HK-2 (cell line): ENCODE measurements around the gene HEBP1.

Experiments used
- DNase-seq: peaks from one replicate; pipeline ENCODE4 v3.0.0-alpha.2; 2018; ENCODE audit not compliant: unreplicated experiment

Gene HEBP1

DNA sequence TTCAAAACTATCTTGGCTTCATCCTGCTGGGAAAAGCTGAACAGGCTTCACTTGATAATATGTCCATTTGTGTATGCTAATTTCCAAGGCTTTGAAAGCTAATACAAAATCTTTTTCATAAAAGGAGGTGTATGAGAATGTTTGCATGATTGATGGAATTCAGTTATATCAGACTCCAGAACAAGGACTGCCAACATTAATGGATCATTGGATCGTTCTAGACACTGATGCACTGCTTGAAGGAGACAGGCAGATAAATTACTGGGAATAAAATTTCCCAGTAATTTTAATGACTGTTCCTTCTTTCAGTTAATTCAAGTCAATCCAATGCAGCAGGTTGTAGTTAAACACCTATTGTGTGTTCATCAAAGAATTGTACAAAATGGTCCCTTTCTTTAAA is 48.6 kb downstream of the HEBP1 start:
- no peak for DNase-seq

DNA sequence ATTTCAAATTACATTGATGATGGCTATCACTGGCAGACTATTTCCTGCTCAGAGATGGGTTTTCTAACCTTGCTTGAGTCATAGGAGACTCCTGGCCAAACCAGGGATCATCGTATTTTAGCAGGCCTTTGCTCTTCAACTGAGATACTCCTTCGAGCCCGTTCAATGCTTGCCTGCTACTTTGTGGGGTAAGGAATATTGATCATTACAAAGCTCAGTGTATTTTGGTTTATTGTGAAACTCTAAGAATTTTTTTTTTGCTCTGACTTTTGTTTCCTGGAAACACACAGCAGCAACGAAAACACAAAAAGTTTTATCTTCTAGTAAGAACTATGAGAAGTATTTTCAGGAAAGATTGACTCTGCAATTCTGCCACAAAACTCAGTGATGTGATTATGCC is 52.2 kb downstream of the HEBP1 start:
- no peak for DNase-seq

DNA sequence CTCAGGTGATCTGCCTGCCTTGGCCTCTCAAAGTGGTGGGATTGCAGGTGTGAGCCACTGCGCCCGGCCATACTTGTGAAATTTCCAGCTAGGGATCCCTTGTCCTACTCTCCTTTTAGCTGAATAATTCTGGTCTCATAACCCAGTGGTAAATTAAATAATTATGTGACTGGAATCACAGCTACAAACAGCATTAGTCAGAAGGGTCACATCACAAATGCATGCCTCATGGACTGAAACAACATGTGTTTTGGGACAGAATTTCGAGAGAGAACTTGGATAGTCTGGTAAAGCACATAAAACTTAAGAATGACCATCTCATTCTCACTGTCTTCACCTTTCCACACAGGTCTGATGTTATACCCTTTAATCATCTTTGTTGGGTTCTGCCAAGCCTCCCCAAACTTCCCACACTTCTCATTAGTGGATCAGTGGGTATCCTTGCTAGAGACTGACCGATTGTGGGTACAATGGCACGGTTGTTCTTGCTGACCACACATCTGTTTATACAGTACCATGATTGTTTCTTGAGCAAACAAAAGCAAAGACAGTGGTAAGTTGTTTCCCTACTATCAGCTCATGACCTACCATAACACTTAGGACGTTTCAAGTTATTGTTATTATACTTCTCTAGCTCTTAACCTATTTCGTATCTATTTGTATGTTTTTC is 53.2 kb downstream of the HEBP1 start:
- DNase-seq = no peak

DNA sequence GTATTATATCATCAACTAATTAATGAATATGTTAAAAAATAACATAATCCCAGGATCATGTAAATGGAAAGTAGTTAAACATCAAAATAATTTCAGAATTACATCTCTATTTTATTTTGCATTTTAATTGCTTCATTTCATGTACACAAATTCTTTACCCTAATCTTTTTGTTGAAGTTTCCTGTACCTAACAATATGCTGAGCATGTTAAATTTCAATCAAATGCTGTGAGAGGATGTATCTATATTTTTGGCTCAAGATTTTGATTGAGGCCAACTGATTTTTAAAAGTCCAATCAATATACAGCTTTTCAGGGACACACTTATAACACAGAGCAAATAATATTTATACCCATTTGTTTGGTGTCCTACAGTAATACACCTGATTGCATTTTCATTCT is 54.5 kb downstream of the HEBP1 start:
- DNase-seq = no peak

DNA sequence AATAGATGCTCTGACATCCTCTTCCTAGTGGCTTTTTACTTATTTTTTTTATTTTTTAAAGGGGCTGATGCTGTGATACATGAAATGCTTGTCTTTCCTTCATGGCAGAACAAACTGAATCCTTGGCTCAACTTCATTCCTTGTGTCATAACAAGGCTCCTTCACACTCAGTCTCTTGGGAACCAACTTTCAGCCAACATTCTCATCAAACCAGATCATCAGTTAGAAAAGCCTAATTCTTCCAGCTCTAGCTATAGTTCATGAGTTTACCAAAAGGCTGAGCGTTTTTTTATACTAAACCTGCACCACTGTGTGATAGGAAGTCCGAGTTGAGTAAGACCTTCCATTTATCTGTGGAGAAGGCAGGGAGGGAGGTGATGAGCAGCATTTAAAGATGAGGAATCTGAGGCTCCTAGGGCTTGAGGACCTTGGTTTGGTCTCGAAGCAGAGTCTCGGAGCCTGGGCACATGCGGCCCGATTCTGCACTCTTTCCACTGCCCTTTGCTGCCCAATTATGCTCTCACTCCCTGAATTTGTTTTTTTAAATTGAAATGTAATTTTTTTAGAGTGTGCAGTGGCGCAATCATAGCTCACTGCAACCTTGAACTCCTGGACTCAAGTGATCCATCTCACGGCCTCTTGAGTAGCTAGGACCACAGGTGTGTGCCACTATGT is 56.3 kb downstream of the HEBP1 start:
- no peak for DNase-seq

DNA sequence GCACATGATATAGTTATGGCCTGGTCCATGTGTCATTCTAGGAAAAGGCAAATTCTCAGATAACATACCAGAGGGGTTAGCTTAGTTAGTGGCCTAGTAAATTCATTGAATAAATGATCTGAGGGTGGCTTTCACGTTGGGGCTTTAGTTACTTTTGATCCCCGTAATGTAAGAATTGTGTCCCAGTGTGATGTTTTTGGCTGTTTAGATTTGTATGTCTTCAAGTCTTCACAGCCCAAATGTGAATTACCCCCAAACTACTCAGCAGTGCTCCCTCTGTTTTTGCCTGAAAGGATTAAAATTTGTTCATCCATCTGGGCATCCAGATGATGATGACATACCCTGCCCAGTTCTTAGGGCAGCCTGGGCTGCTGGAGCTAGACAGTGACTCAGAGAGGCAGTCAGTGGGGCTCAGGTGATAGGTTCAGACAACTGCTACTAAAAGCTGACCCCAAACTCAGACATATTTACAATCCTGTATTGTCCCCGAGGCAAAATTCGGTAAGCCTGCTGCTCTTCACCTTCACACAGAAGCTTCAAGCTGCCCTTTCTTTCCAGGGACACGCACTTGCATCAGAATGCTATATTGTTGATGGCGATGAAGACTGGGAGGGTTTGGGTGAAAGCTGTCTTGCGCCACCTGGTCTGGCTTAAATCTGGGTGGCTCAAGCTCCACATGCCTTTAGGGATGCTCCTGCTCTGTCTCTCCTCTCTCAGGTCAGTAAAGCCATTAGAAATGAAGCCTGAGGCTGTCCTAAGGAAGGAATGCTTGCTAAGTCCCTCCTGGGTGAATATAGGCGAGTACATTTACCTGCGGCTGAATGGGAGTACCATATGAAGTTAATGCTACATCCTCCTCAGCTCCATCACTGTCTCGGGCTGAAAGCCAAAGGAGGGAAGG is 58.4 kb downstream of the HEBP1 start:
- no peak for DNase-seq

DNA sequence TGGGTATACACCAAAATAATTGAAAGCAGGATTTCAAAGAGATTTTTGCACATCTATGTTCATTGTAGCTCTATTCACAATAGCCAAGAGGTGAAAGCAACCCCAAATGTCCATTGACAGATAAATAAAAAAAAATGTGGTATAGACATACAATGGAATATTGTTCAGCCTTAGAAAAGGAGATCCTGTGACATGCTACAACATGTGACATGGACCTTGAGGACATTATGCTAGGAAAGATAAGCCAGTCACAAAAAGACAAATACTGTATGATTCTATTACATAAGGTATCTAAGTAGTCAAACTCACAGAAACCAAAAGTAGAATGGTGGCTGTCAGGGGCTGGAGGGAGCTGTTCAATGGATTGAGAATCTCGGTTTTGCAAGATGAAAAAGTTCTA is 60.2 kb downstream of the HEBP1 start:
- DNase-seq = no peak

DNA sequence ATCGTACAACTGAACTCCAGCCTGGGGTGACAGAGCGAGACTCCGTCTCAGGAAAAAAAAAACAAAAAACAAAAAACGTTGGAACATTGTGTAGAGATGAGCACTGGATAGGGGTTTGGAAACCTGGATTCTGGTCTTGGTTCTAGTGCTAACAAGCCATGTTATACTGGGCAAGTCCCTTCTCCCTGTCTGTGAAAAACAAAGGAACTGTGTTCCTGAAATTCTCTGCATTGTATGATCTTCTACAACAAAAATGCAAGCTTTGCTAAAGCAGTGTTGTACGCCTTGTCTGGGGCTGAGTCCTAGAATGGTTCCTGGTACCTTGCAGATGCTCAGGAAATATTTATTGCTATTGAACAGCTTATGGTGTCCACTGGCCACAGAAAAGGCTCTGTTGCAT is 61.5 kb downstream of the HEBP1 start:
- DNase-seq = no peak

DNA sequence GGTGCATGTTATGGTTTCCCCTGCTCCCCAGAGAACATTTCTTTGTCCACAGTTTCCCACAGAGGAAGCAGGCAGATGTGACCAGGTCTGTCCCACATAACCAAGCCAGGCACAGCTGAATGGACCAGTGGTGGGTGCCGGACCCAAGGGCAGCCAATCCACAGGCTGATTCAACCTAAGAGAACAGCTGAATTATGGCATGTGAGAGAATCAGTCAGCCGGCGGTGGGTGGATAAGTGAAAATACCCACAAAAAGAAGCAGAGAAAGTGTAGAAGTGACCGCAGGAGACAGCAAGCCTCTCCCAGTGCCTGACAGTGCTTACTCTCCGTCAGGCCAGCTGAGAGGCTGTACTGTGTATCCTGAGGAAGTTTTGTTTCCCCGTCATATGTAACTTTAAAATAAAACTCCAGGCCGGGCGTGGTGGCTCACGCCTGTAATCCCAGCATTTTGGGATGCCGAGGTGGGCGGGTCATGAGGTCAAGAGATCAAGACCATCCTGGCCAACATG is 63.0 kb downstream of the HEBP1 start:
- DNase-seq = no peak

DNA sequence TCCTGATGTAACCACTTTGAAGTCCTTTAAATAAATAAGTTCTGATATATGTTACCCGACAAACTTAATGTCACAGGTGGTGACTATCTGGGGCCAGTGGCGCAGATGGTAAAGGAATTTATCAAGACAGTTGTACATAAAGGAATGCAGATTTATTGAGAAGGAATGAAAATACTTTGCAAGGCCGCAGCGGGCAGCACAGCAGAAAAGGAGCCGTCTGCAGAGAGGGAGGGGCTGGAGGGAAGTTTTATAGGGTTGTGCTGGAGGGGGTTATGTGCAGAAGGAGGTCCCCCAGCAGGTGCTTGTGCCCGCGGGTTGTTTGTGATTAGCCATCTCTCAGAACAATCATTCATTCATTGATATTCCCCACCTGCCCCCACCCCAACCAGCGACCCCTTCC is 65.5 kb downstream of the HEBP1 start:
- DNase-seq = no peak

DNA sequence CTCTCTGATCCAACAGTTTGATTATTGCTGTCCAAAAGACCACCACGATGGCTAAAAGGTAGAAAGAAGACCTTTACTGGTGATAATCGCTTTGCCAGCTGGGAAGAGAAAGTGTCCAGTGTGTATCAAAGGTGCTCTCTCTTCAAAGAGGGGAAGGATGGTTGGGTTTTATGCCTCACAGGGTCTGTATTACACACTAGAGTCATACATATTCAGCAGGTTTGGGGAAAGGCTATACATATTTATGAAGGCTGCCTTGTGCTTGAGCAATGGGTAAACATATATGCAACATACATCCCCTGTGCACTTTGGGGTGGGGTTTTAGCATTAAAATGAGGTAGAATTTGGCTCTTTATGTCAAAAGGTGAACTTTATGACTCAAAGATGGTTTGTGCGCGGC is 66.3 kb downstream of the HEBP1 start:
- no peak for DNase-seq

DNA sequence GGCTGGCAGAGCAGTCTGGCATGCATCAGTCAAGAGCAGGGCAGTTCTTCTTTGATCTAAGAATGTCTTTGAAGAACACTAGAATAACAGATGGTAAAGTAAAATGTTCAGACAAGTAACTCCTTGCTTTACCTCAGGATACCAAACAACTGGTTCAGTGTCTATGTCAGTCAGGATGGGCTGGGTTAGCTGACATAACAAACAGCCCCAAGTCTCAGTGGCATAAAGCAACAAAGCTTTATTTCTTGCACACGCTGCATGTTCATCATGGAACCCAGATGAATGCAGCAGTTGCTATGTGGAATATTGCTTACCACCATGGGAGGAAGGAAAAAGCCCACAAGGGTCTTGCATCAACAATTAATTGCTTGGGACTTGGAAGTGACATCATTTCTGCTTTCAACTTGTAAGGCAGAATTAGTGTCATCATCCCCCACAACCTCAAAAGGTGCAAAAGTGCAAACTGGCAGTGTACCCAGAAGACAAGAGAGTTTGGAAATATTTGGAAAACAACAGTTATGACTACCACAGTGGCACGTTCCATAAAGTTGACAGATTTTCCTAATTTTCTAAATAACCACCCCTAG is 69.3 kb downstream of the HEBP1 start:
- DNase-seq = no peak

DNA sequence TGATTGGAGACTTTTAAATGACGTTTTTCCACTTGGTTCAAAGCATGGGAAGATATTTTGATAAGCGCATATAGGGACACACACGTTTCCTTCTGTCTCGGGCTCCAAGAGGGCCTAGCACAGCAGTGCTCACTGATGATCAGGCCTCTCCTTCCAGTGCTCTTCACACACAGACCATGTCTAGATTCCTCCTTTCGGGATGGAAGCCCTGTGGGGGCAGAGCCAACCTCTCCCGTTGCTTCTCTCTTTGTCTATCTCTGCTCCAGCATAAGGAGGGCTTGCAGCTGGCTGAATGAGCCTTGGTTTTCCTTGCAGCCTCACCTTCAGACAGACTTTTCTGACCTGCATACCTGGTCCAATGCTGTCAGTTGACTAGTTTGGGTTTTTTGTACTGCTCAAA is 70.4 kb downstream of the HEBP1 start:
- no peak for DNase-seq

DNA sequence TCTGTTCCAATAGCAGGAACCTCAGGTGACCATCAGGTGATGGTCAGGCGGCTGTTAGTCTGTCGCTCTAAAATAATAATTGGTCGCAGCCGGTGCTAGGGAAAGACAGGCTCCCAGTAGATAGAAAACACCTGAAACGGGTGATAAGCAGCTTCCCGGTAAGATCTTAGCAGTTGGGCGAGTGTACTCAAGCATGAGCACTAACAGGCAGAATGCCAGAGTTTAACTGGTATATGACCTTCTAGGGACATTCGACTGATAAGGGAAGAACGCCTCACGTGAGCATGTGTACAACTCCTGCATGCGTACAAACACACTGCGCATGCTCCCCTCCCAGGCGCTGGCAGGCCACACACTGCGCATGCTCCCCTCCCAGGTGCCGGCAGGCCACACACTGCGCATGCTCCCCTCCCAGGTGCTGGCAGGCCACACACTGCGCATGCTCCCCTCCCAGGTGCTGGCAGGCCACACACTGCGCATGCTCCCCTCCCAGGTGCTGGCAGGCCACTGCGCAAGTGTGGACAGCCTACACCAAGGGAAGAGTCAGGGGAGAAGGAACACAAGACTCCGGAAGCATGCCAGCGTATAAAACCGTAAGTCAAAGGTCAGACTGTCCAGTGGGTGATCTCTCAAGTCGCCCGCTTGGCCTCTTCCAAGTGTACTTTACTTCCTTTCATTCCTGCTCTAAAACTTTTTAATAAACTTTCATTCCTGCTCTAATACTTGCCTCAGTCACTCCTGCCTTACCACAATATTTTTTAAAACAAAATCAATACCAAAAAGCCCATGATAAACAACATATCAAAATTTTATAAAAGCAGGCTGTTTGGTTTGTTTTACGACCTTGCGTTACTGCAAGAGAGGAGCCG is 72.6 kb downstream of the HEBP1 start:
- DNase-seq = no peak

DNA sequence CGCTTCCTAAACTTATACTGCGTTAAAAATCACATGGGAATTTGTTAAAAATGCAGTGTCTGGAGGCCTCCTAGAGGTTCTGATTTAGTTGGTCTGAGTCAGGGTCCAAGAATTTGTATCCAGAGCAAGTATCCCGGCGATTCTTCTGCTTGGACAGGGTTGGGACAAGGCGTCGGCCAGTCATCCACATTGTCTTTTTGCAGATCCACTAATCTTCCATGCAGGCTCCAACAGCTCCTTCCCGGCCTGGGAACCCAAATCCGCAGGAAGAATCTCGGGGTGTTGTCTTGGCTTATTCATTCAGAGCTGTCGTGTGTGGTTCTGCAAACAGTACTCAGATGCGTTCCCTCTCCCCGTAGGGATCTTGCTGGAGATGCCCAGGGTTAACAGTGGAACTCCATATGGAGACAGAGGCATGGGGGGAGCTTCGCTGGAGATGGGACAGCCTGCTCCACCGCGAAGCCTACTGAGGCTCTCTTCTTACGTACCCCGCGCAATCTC is 73.4 kb downstream of the HEBP1 start:
- DNase-seq = no peak

DNA sequence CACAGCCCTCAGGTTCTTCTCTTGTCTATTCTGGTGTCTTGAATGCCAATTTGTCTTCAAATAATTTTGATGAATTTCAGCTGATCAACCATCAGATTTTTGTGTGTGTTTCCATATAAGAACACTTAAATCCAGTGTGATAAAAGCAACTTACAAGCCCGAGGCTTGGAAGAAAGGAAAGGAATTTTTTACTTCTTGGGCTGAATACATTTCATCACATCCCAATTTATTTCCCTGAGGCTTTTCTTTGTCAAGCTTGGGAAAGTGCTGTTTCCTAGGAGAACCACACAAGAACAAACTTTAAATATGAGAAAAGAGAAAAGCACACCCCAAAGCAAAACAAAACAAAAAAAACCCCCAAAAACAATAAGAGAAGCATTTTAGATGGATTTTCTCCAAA is 74.7 kb downstream of the HEBP1 start:
- no peak for DNase-seq
